Effector memory CD4-positive, alpha-beta T cell (primary cell): Measurements from ENCODE around the gene ATP5MC3.
A peak's percentile ranks its signal among the peaks of the same experiment; 100 is the strongest.
"Not testable (repeated sequence)": the region's sequence is repeated elsewhere in the genome, so short reads cannot be mapped to it uniquely, and the experiment has no call there.

Source experiments
- DNase-seq, 3 donors: peaks; one replicate each; pipeline ENCODE4 v3.0.0-alpha.2; 2020
- H3K27ac ChIP-seq: 2 replicates; pipeline ENCODE4 v1.7.0; 2013; ENCODE audit warnings: mild to moderate bottlenecking, low read length, moderate library complexity; ENCODE audit not compliant: insufficient read depth, poor library complexity, severe bottlenecking
- H3K27me3 ChIP-seq: replicated peaks from 2 replicates; pipeline ENCODE4 v1.7.0; 2013; ENCODE audit warnings: mild to moderate bottlenecking, low read length; ENCODE audit not compliant: insufficient read depth, control insufficient read depth, poor library complexity, severe bottlenecking
- H3K36me3 ChIP-seq: 2 replicates; pipeline ENCODE4 v1.7.0; 2013; ENCODE audit warnings: mild to moderate bottlenecking, low read length, moderate library complexity; ENCODE audit not compliant: control insufficient read depth, insufficient read depth
- H3K4me1 ChIP-seq: 2 replicates; pipeline ENCODE4 v1.7.0; 2013; ENCODE audit warnings: low read length, mild to moderate bottlenecking; ENCODE audit not compliant: control insufficient read depth, insufficient read depth, poor library complexity, severe bottlenecking
- H3K4me3 ChIP-seq: 2 replicates; pipeline ENCODE4 v1.7.0; 2013; ENCODE audit warnings: low read length, low read depth, mild to moderate bottlenecking; ENCODE audit not compliant: insufficient read depth, poor library complexity, severe bottlenecking
- H3K9me3 ChIP-seq: 2 replicates; pipeline ENCODE4 v1.7.0; 2013; ENCODE audit warnings: mild to moderate bottlenecking, low read length, moderate library complexity; ENCODE audit not compliant: control insufficient read depth
- total RNA-seq, 3 donors: gene quantifications; one replicate each; lab custom pipeline; 2026; lab: John Stamatoyannopoulos, UW

Gene ATP5MC3
- total RNA-seq, result 23.6 to 45.6 (median 32.1) reads per million in 3 donors

GRCh38 chr2:175181104-175181876 lies at the start of gene ATP5MC3:
Gene ATP5MC3 (minus strand): TSS chr2:175181710. CDS start chr2:175181393, 317 bp downstream.
- peak; percentile 81 to 82 (median 81) for DNase-seq
- peaks cover 26% of the 10 kb centered on the region for H3K36me3 ChIP-seq
- H3K27ac ChIP-seq, result peak within 1 kb of the TSS; percentile 76
- H3K9me3 ChIP-seq, result no peaks in the 10 kb centered on the region
- peak within 1 kb of the TSS; percentile 90 for H3K4me3 ChIP-seq
- H3K4me1 ChIP-seq, result peaks cover 7% of the 10 kb centered on the region
- H3K27me3 ChIP-seq, result no peaks in the 10 kb centered on the region

- H3K4me1 ChIP-seq, H3K9me3 ChIP-seq, H3K27ac ChIP-seq, H3K27me3 ChIP-seq, DNase-seq, H3K36me3 ChIP-seq, H3K4me3 ChIP-seq: not testable (repeated sequence)
Measured at GRCh38 chr2:175228601-175229000, 47.1 kb upstream of the ATP5MC3 start.

GRCh38 chr2:175228179-175228578 lies 46.7 kb upstream of the ATP5MC3 start:
- Histone ChIP-seq H3K27me3 (no peaks in the 10 kb centered on the region), H3K4me3 (no peak overlapping the region), H3K9me3 (no peaks in the 10 kb centered on the region), H3K4me1 (no peaks in the 10 kb centered on the region), H3K27ac (no peak overlapping the region), H3K36me3 (no peaks in the 10 kb centered on the region)
- DNase-seq, result no peak

GRCh38 chr2:175227393-175227792 lies 45.9 kb upstream of the ATP5MC3 start:
- no peaks in the 10 kb centered on the region for H3K36me3 ChIP-seq
- H3K9me3 ChIP-seq, result no peaks in the 10 kb centered on the region
- H3K27me3 ChIP-seq, result no peaks in the 10 kb centered on the region
- H3K4me1 ChIP-seq, result no peaks in the 10 kb centered on the region
- no peak overlapping the region for H3K4me3 ChIP-seq
- no peak for DNase-seq
- H3K27ac ChIP-seq, result no peak overlapping the region

- no peak overlapping the region for H3K4me3 ChIP-seq
- no peaks in the 10 kb centered on the region for H3K27me3 ChIP-seq
- H3K9me3 ChIP-seq, result no peaks in the 10 kb centered on the region
- H3K27ac ChIP-seq, result no peak overlapping the region
- no peaks in the 10 kb centered on the region for H3K4me1 ChIP-seq
- DNase-seq, result no peak
- H3K36me3 ChIP-seq, result no peaks in the 10 kb centered on the region
Measured at GRCh38 chr2:175220075-175220474, 38.6 kb upstream of the ATP5MC3 start.

GRCh38 chr2:175218551-175218950 lies 37.0 kb upstream of the ATP5MC3 start:
- DNase-seq, result no peak
- H3K27me3 ChIP-seq, result no peaks in the 10 kb centered on the region
- H3K9me3 ChIP-seq, result no peaks in the 10 kb centered on the region
- H3K4me3 ChIP-seq, result no peak overlapping the region
- no peaks in the 10 kb centered on the region for H3K4me1 ChIP-seq
- H3K36me3 ChIP-seq, result no peaks in the 10 kb centered on the region
- H3K27ac ChIP-seq, result no peak overlapping the region

GRCh38 chr2:175207741-175208438 lies 26.4 kb upstream of the ATP5MC3 start:
- Histone ChIP-seq H3K4me1 (no peaks in the 10 kb centered on the region), H3K27me3 (no peaks in the 10 kb centered on the region)

GRCh38 chr2:175206866-175207265 lies 25.4 kb upstream of the ATP5MC3 start:
- Histone ChIP-seq H3K4me1 (no peaks in the 10 kb centered on the region), H3K9me3 (no peaks in the 10 kb centered on the region), H3K36me3 (no peaks in the 10 kb centered on the region), H3K27ac (no peak overlapping the region), H3K4me3 (no peak overlapping the region), H3K27me3 (no peaks in the 10 kb centered on the region)
- DNase-seq, result no peak

More at GRCh38 chr2:175207741-175208438, 26.4 kb upstream of the ATP5MC3 start:
- Histone ChIP-seq H3K9me3 (no peaks in the 10 kb centered on the region), H3K4me3 (no peak overlapping the region), H3K36me3 (no peaks in the 10 kb centered on the region), H3K27ac (no peak overlapping the region)
- DNase-seq, result no peak

GRCh38 chr2:175205523-175205922 lies 24.0 kb upstream of the ATP5MC3 start:
- Histone ChIP-seq H3K4me3 (no peak overlapping the region), H3K9me3 (no peaks in the 10 kb centered on the region), H3K27ac (no peak overlapping the region), H3K4me1 (no peaks in the 10 kb centered on the region), H3K36me3 (no peaks in the 10 kb centered on the region), H3K27me3 (no peaks in the 10 kb centered on the region)
- DNase-seq, result no peak
